HuH-7 (cell line): ENCODE results near the gene AQP1.

Experiments used
- DNase-seq: peaks from one replicate; pipeline ENCODE4 v3.0.0; 2011; ENCODE audit warnings: low spot score

The AQP1 gene

GRCh38 chr7:30935569-30935877 lies 23.9 kb downstream of the AQP1 start:
- DNase-seq: no peak

DNA sequence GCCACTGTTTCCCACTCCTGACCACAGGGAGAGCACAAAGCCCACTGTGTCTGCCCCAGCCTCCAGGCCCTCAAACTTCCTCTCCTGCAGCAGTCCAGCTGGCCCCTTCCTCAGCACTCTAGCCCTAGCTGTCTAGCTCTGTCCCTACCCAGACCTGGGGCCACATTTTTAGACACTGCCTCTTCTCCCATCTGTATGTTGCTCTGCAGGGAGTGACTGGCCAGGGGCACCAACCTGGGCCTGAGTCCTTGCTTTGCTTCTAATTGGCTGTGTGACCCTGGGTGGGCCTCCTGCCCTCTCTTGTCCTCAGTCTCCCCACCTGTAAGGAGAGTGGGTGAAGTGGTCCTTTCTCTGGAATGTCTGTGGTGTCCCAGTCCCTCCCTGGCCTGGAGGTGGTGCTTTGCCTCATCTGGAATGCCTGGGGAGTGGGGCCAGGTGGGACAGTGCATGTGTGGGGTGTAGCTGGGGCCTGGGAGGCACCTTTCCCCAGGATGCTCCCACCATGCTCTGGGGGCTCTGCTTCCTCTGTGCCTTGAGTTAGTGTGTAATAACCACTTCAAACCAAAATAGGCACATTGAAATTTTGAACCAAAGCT lies 25.1 kb downstream of the AQP1 start:
- peak; percentile 3 for DNase-seq

DNA sequence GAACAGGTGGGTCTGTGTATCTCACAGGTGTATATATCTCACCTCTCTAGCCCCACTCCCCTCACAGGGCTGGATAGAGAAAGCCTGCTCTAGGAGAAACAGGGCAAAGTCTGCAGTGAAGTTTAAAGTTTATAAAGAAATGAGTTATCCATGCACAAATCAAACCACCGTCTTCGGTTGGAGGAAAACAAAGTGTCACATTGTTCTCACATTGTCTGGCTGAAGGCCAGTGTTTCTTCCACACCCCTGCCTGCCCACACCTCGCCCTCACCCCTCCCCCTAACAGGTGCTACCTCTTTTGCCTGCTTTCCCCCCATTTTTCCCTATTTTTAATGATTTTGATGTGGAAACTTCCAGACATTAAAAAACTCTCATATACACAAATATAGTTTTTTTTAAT lies 25.8 kb downstream of the AQP1 start:
- DNase-seq: no peak

DNA sequence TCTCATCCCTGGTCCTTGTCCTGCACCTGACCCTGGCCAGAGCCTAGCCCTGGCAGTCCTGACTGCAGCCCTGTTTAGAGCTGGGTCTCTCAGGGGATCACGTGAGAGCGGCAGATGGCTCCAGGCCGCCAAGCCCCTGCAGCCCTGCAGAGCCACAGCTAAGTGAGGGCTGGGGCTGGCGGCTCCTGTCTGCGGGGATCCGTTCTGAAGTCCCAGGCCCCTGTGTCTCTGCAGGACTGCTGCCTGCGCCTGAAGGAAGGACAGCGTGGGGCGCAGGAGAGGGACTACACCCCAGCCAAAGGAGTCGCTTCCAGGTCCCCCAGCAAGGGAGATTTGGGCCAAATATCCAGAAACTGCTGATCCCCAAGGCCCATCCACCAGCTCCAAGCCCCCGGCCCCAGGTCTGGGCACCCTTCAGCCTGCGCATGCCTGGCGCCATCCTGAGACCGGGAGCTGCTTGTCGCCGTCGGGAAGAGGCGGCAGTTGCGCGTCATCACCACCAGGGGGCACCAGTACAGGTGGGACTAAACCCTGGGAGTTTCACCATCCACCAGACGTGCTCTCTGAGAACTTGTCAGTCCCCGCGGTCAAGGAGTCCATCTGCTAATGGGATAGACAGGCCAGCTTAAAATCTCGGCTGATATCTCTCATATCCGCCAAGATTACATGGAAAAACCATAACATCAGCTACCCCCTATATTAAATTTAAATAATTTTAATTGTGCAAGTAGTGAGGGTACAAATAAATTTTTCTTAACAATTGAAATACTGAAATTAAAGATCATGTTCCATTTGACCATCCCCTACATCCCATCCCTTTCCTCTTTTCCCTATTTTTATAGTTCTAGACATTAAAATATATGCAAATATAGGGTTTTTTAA lies 27.0 kb downstream of the AQP1 start:
- DNase-seq: peak; percentile 89

GRCh38 chr7:30941582-30942323 lies 30.1 kb downstream of the AQP1 start:
- DNase-seq: peak; percentile 4

GRCh38 chr7:30950197-30950596 lies 38.5 kb downstream of the AQP1 start:
- DNase-seq: no peak

DNA sequence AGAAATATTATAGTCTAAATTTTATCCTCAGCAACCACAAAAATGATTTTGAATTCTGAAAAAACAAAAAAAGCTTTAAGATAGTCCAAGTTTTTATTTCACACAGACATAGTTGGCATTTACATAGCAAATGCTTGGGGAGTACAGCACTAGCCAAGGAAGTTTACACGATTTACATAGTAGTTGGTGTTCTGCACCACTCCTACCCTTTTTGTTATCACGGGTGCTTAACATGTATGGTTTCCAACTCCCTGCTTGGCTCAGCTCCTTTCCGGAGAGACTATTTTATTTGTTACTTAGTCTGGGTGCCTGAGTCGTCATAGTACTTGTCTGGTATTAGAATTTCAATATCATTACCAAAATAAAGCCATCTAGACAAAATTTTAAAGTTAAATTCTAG lies 43.3 kb downstream of the AQP1 start:
- no peak for DNase-seq

- no peak for DNase-seq
Observed at GRCh38 chr7:30956704-30957103, 45.1 kb downstream of the AQP1 start.

DNA sequence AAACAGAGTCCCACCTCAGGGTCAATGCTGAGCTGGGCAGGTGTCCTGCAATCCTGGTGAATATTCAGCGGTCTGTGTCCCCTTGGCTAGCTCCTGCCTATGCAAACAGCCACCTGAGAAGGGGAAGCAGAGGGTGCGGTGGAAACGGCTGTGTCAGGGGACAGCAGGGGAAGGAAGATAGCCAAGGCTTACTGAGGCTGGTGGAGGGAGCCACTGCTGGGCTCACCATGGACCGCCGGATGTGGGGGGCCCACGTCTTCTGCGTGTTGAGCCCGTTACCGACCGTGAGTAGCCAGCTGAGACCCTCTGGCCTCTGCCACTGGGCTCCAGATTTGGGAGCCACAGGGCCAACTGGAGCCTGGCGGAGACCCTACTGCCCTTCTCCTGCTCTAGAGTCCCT lies 52.2 kb downstream of the AQP1 start, which contains the start of gene GHRHR:
TSS of gene GHRHR (plus strand) at position 112 of the 400 bp plus-strand sequence. CDS start at position 228, 116 bp downstream.
- no peak for DNase-seq

DNA sequence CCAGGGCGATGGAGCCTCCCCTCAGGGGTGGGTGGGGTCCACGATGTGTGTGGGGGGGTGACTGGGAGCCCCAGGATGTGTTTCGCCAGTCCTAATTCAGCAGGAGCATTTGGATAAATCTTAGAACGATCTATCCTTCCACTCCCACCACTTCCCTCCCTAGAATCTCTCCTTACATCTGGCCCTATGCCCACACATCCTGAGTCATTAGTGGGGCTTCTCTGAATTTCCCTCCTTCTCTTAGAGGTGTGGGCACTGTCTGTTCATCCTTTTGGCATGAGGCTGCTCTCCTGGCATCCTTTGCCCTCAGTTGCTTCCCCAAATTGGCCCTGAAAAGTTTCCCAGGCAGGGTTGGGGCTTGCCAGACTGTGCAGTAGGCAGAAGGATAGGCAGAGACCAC lies 53.7 kb downstream of the AQP1 start:
- no peak for DNase-seq

GRCh38 chr7:30965883-30966282 lies 54.2 kb downstream of the AQP1 start:
- no peak for DNase-seq

GRCh38 chr7:30968294-30968693 lies 56.6 kb downstream of the AQP1 start:
- no peak for DNase-seq

- no peak for DNase-seq
Observed at GRCh38 chr7:30968747-30969603, 57.3 kb downstream of the AQP1 start.

DNA sequence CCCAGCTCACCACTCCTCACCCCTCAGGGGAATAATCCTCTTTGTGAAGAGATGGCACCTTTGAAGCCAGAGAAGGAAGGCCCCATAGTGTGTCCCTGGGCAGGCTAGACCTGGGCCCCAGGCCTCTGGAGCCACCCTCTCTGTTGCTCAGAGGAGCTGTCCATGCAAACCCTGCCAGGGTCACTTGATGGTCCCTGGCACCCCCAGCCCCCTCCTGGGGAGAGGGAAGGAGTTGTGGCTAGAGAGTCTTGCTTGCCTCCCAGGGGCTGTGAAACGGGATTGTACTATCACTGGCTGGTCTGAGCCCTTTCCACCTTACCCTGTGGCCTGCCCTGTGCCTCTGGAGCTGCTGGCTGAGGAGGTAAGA lies 57.9 kb downstream of the AQP1 start:
- DNase-seq: no peak

DNA sequence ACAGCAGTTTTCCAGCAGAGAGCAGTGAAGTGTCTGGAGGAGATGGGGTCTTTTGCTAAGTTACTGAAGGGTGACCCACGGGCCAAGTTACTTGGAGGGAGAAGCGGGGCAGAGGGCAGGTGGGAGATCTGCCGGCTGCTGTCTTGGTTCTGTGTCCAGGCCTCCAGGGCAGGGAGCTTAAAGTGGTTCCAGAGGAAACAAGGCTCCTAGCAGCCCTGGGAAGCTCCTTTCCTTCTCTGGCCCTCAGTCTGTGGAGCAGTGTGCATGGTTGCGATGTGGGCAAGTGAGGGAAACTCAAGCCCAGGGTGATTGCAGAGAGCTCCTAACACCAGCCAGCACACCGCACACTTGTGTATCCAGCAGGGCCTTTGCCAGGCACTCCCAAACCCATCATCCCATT lies 58.4 kb downstream of the AQP1 start:
- no peak for DNase-seq

DNA sequence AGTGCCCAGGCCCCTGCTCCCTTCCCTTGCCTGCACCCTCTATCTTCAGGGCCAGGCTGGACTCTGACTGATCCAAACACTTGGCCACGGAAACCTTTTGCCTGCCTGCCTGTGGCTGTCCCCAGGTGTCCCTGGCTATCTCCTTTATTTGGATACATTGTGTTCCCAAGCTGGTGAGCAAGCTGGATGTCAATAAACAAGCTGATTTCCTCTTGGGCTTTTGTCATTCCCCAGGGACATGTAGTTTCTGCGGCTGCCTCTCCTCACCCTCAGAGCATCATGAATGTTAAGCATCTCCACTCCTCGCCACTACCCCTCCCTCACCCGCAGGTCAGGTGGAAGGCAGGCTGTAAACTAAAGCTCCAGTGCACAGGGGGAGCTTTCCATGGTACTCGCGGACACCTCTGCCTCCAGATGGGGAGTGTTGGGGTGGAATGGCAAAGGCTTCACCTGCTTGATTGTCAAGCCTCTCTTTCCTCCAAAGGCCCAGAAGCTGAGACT lies 59.0 kb downstream of the AQP1 start:
- DNase-seq: no peak

DNA sequence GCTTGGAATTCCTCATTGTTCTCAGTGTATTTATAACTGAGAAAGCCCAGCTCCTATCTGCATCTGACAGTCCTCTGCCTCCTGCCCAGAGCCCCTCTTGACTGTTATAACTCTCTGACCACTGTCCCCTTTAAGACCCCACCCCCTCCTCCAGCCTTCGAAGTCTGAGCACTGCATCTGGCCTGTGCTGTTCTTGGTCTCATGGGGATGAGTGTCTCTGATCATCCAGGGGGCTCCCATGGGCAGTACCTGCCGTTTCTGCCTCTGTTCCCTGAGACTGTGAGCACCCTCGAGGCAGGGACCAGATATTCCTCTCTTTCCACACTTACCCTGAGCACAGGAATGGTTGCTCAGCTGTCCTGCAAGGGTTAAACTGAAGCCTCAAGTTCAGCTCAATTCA lies 59.8 kb downstream of the AQP1 start:
- no peak for DNase-seq

DNA sequence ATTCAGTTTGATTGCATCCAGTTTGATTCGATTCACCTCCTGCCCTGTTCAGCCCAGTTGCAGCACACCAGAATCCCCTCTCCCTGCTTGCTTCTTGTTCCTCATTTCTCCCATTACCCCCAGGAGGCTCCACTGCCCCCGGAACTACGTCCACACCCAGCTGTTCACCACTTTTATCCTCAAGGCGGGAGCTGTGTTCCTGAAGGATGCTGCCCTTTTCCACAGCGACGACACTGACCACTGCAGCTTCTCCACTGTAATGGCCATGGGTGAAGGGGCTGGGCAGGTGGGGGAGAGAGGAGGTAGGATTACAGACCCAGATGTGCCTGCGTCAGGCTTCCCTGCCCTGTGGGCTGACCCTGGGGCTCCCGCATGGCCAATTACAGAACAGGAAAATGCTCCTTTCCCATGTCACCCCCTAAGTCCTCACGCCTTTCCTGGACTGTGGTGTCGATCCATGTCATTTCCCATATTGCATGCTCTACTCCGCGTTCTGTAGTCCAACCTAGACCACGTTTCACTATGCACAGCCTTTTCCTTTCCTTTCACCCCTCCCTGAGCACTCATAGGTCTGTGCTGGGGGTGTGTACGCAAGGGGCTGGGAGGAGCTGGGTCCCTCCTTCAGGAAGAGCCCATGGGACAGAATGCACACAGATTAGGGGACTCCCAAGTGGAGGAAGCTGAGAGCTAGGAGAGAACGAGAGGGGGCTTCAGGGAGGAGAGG lies 60.3 kb downstream of the AQP1 start:
- no peak for DNase-seq

- no peak for DNase-seq
Observed at GRCh38 chr7:30973292-30973691, 61.6 kb downstream of the AQP1 start.

DNA sequence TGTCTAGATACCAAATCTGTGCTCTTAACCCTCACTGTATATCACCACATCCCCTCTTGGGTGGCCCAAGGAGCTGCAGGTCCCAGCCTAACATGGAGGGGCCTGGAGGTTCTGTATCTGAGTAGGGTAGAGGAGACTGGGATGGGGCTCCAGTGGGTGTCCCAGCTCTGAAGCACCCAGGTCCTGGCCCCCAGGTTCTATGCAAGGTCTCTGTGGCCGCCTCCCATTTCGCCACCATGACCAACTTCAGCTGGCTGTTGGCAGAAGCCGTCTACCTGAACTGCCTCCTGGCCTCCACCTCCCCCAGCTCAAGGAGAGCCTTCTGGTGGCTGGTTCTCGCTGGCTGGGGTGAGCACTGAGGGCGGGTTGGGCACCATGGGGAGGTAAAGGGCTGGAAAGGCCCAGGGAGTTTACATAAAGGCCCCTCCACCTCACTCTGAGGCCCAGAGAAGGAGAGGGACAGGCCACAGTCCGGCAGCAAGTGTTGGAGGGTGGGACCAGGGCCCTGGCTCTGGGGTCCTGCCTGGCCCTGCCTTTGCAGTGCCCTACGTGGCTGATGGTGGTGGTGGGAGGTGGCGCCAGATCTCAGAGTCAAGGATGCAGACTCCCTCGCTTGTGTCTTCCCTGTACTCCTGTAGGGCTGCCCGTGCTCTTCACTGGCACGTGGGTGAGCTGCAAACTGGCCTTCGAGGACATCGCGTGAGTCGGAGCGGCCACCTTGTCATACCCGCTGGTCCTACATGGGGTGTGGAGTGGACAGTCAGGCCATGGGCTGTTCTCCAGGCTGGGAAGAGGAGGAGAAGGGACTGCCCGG lies 62.3 kb downstream of the AQP1 start:
- no peak for DNase-seq
